Measurements from ENCODE around the gene PRXL2C.

GRCh38 chr9:96646081-96646991, 8.8 kb downstream of the PRXL2C start:
- TF ChIP-seq CTCF (IDR thresholded peaks at IDR 0.05; ENCODE audit: low read depth, low read length) (no peak), EZH2phosphoT487 (IDR thresholded peaks at IDR 0.05; ENCODE audit: low read depth) (no peak)
